Heart left ventricle (tissue), 13 donors: ENCODE measurements around the gene LETM1.

Source experiments
- POLR2A ChIP-seq, 2 donors: fragments of 450-650 bp; IDR thresholded peaks; one replicate each; pipeline ENCODE4 v1.6.1; 2017; ENCODE audit warnings: antibody characterized with exemption in 2 of 2, mild to moderate bottlenecking in 2 of 2, moderate library complexity in 2 of 2
- TF ChIP-seq, protein P1 (sequence below), 12 donors: fragments of 200-600 bp; sonication (generic) in 4 of 12; IDR thresholded peaks; one replicate each; pipeline versions ENCODE4 v1.5.0 to v1.8.0; 2018 to 2022; ENCODE audit warnings: antibody characterized with exemption in 12 of 12, mild to moderate bottlenecking in 5 of 12
- donor health status: ischemic (EF 13 %, LVEDD 7.1; RV severe dilation, severe dysfunction).
- donor health status: DM: no; HTN: yes; CAD: no.
- donor health status: DM: no; HTN: no; CAD: no.
- donor health status: ischemic (EF 25% LVEDD 6.9; RV normal size, moderate dysfunction).
- donor health status: ischemic (EF 25% LVEDD 5.7; RV mildly dilated, moderate dysfunction).
- donor health status: ischemic (EF 35%, LVEDD 5.7; RV mildly dilated, moderate dysfunction).
- donor health status: nonischemic (EF 11% LVEDD 7.7; RV severe dilation, severe dysfunction).
- donor health status: DM: yes; HTN: yes; CAD: no.
- donor health status: PGD.
- donor health status: ischemic (EF 29% LVEDD 5.4; RV normal size, mild dysfunction).
- donor health status: nonischemic (EF 23%, LVEDD 6.1; RV moderate dilation, normal function).

DNA sequence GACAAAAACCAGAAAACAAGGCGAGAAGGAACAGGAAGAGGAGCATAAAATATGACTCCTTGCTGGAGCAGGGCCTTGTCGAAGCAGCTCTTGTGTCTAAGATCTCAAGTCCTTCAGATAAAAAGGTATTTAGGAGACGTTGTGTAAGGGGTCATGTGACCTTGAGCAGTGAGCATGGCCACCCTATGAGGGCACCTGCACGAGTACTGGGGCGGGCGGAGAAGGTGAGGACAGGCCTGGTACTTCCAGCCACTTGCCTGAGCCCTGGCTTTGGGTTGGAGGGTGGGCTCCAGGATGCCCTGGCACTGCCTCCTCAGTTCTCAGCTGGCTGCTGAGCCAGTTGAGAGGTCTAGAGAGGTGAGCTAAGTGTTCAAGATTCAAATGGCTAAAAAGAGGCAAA lies 45.2 kb upstream of the LETM1 start:
- no peak for TF ChIP-seq POLR2A (IDR thresholded peaks at IDR 0.05)
- TF ChIP-seq, protein P1, sequence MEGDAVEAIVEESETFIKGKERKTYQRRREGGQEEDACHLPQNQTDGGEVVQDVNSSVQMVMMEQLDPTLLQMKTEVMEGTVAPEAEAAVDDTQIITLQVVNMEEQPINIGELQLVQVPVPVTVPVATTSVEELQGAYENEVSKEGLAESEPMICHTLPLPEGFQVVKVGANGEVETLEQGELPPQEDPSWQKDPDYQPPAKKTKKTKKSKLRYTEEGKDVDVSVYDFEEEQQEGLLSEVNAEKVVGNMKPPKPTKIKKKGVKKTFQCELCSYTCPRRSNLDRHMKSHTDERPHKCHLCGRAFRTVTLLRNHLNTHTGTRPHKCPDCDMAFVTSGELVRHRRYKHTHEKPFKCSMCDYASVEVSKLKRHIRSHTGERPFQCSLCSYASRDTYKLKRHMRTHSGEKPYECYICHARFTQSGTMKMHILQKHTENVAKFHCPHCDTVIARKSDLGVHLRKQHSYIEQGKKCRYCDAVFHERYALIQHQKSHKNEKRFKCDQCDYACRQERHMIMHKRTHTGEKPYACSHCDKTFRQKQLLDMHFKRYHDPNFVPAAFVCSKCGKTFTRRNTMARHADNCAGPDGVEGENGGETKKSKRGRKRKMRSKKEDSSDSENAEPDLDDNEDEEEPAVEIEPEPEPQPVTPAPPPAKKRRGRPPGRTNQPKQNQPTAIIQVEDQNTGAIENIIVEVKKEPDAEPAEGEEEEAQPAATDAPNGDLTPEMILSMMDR (IDR thresholded peaks at IDR 0.05): no peak
